ENCODE measurements around the gene LRTM2. TPM values are rescaled to one million over a fixed set of nuclear protein-coding genes. Genes with fewer than 3 reads are reported as not detected.
A peak's percentile ranks its signal among the peaks of the same experiment; 100 is the strongest.

Gene LRTM2
- polyA plus RNA-seq (ENCODE audit: insufficient read depth in 1 of 5, insufficient read length in 5 of 5, low replicate concordance in 1 of 5), result under 1 TPM in 1 of 5 donors, not detected in 4; 0.05 TPM
- long read RNA-seq, donor 1, result 0 reads
- long read RNA-seq, donor 2, result 0 reads
- long read RNA-seq, donor 3, result 0 reads
- long read RNA-seq, donor 4, result 0 reads
- long read RNA-seq, donor 5, result 0 reads
- long read RNA-seq, donor 6, result 0 reads
- long read RNA-seq, donor 7, result 0 reads
- long read RNA-seq, donor 8, result 0 reads

- no peak for DNase-seq
These were observed at the start of gene LRTM2 for GRCh38 chr12:1820191-1820895. Gene LRTM2 (plus strand): TSS chr12:1820565. CDS start chr12:1828149, 7,584 bp downstream.

- DNase-seq, result no peak
These were observed 46.3 kb upstream of the LRTM2 start for GRCh38 chr12:1773937-1774655.

GRCh38 chr12:1776170-1776921 is 44.0 kb upstream of the LRTM2 start:
- no peak for DNase-seq

- DNase-seq, result no peak
These were observed 42.6 kb upstream of the LRTM2 start for GRCh38 chr12:1777798-1778197.

GRCh38 chr12:1778911-1779310 is 41.5 kb upstream of the LRTM2 start:
- DNase-seq, result no peak

GRCh38 chr12:1779783-1780182 is 40.6 kb upstream of the LRTM2 start:
- peak in 1 of 2 donors; percentile 39 for DNase-seq

GRCh38 chr12:1781772-1782171 is 38.6 kb upstream of the LRTM2 start:
- no peak for DNase-seq

- no peak for DNase-seq
These were observed 38.1 kb upstream of the LRTM2 start for GRCh38 chr12:1782215-1782614.

- no peak for DNase-seq
These were observed 32.7 kb upstream of the LRTM2 start for GRCh38 chr12:1787714-1788113.

GRCh38 chr12:1790444-1790843 is 29.9 kb upstream of the LRTM2 start:
- DNase-seq, result no peak

- DNase-seq, result peak in 1 of 2 donors; percentile 57
These were observed 29.1 kb upstream of the LRTM2 start for GRCh38 chr12:1791104-1791841.

GRCh38 chr12:1792406-1792805 is 28.0 kb upstream of the LRTM2 start:
- no peak for DNase-seq

- DNase-seq, result no peak
These were observed 26.7 kb upstream of the LRTM2 start for GRCh38 chr12:1793426-1794210.

GRCh38 chr12:1794440-1795090 is 25.8 kb upstream of the LRTM2 start:
- DNase-seq, result no peak

GRCh38 chr12:1795221-1795784 is 25.1 kb upstream of the LRTM2 start:
- no peak for DNase-seq

- peak; percentile 84 to 86 for DNase-seq
These were observed 24.4 kb upstream of the LRTM2 start for GRCh38 chr12:1795785-1796514.

GRCh38 chr12:1796515-1797010 is 23.8 kb upstream of the LRTM2 start:
- DNase-seq, result no peak

- no peak for DNase-seq
These were observed 23.1 kb upstream of the LRTM2 start for GRCh38 chr12:1797011-1797901.

Data from right lung (tissue), 10 donors.